Neural progenitor cell (in vitro differentiated cells): ENCODE measurements around the gene AFMID.

Source experiments
- CTCF ChIP-seq: fragments of 200-600 bp; sonication (generic); IDR thresholded peaks from 2 replicates; pipeline ENCODE4 v1.5.1; 2017; ENCODE audit warnings: antibody characterized with exemption, mild to moderate bottlenecking
- EZH2 ChIP-seq: fragments of 200-600 bp; sonication (generic); IDR thresholded peaks from 2 replicates; pipeline ENCODE4 v1.6.1; 2017; ENCODE audit warnings: antibody characterized with exemption, mild to moderate bottlenecking, moderate library complexity
- EZH2phosphoT487 ChIP-seq: fragments of 200-600 bp; sonication (generic); IDR thresholded peaks from 2 replicates; pipeline ENCODE4 v1.6.1; 2017; ENCODE audit warnings: antibody characterized with exemption

DNA sequence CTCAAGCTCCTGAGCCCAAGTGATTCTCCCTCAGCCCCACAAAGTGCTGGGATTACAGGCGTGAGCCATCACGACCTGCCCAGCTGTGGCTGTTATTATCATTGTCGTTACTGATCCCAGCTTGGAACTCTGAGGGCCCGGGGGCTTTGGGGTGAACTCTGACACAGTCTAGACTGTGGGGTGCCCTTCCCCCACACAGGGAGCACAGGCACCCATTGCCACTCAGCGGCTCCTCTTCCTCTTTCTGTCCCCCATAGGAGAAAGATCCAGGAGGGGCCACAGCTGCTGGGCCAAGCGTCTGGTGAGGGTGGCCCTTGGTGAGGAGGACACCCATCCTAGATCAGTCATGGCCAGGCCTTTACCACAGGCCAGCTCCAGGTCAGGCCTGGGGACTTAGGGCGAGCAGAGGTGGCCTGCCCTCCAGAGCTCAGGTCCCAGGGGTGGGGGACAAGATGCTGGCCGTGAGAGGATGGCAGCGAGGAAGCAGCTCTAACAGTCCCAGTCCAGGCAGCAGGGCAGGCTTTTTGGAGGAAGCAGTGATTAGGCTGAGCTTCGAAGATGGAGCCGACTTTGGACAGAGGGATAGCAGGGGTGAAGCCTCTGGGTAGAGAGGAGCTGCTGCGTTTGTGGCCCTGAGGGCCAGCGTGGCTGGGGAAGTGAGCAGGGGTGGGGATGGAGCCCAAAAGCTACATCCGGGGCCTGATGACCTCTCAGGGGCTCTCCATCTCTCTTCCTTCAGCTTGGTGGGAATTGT, 69.0 kb downstream of the AFMID start:
- TF ChIP-seq CTCF (no peak), EZH2 (no peak), EZH2phosphoT487 (no peak)
